Natural killer cell (primary cell): ENCODE measurements around the gene CAMSAP1. TPM values are rescaled to one million over a fixed set of nuclear protein-coding genes. Genes with fewer than 3 reads are reported as not detected.

Source experiments
- ATAC-seq, 3 donors: fragments of 150-1000 bp in 2 of 3; fragments of 200-7000 bp in 1 of 3; cut with Tn5 transposase; 1 replicate in 1 of 3; 2 replicates in 2 of 3; pipeline ENCODE4 v1.10.0; 2021; ENCODE audit warnings: mild to moderate bottlenecking in 2 of 3, moderate library complexity in 2 of 3
- DNase-seq, 2 donors: peaks; one replicate each; pipeline versions ENCODE4 v3.0.0 to v3.0.0-alpha.2; 2013 to 2021; ENCODE audit warnings: mixed read lengths in 1 of 2
- H3K27ac ChIP-seq: one replicate; pipeline ENCODE4 v1.5.1; 2013; ENCODE audit warnings: mild to moderate bottlenecking, low read length
- H3K27me3 ChIP-seq: one replicate; pipeline ENCODE4 v1.6.1; 2013; ENCODE audit warnings: low read length; ENCODE audit not compliant: control insufficient read depth, insufficient read depth
- H3K36me3 ChIP-seq: one replicate; pipeline ENCODE4 v1.6.1; 2013; ENCODE audit warnings: low read length; ENCODE audit not compliant: control insufficient read depth, insufficient read depth
- H3K4me1 ChIP-seq: one replicate; pipeline ENCODE4 v1.6.1; 2013; ENCODE audit warnings: low read length; ENCODE audit not compliant: control insufficient read depth, insufficient read depth
- H3K4me3 ChIP-seq: one replicate; pipeline ENCODE4 v1.5.1; 2013; ENCODE audit warnings: low read length
- H3K9me3 ChIP-seq: one replicate; pipeline ENCODE4 v1.6.1; 2013; ENCODE audit warnings: low read length; ENCODE audit not compliant: control insufficient read depth, insufficient read depth
- H3K27ac Mint-ChIP-seq, 2 donors: one replicate each; pipeline ENCODE4 v1.8.0; 2022; ENCODE audit warnings: mild to moderate bottlenecking in 2 of 2, mixed read lengths in 2 of 2, moderate library complexity in 1 of 2
- H3K27me3 Mint-ChIP-seq, 2 donors: one replicate each; pipeline ENCODE4 v1.8.0; 2022; ENCODE audit warnings: low read depth in 2 of 2, mixed read lengths in 2 of 2
- H3K36me3 Mint-ChIP-seq: one replicate; pipeline ENCODE4 v1.8.0; 2022; ENCODE audit warnings: mixed read lengths
- H3K4me1 Mint-ChIP-seq, 2 donors: one replicate each; pipeline ENCODE4 v1.8.0; 2022; ENCODE audit warnings: mixed read lengths in 2 of 2
- H3K4me3 Mint-ChIP-seq: one replicate; pipeline ENCODE4 v1.8.0; 2022; ENCODE audit warnings: mild to moderate bottlenecking, moderate library complexity, mixed read lengths
- H3K9me3 Mint-ChIP-seq, 2 donors: one replicate each; pipeline ENCODE4 v1.8.0; 2022; ENCODE audit warnings: mixed read lengths in 2 of 2
- WGBS: methylation state at CpG from one replicate; pipeline ENCODE4 v1.1.7; 2013; ENCODE audit warnings: missing lambda C conversion rate; ENCODE audit not compliant: insufficient coverage; 5-methylcytosine and 5-hydroxymethylcytosine counted together
- intact Hi-C: fragments of 100-400 bp; cut with micrococcal nuclease; formaldehyde crosslinking; loops from one replicate; pipeline ENCODE4 v1.14.2; 2022
- total RNA-seq, 4 donors: library from RNA; stranded (reverse); fragments of 120-200 nt in 1 of 4; gene quantifications; one replicate each; pipeline versions ENCODE4 v1.2.3 to v1.2.4, GENCODE V29; 2013 to 2022
- TF ChIP-seq, protein P1 (sequence below): fragments of 200-600 bp; IDR thresholded peaks from one replicate; pipeline ENCODE4 v1.8.0; 2022; ENCODE audit warnings: antibody characterized with exemption

Gene CAMSAP1
- total RNA-seq, 3 donors from 2014 or later (not counting 1 experiment from before 2014, with no cell fraction given): 25.9 to 33.5 (median 28.1) TPM

DNA sequence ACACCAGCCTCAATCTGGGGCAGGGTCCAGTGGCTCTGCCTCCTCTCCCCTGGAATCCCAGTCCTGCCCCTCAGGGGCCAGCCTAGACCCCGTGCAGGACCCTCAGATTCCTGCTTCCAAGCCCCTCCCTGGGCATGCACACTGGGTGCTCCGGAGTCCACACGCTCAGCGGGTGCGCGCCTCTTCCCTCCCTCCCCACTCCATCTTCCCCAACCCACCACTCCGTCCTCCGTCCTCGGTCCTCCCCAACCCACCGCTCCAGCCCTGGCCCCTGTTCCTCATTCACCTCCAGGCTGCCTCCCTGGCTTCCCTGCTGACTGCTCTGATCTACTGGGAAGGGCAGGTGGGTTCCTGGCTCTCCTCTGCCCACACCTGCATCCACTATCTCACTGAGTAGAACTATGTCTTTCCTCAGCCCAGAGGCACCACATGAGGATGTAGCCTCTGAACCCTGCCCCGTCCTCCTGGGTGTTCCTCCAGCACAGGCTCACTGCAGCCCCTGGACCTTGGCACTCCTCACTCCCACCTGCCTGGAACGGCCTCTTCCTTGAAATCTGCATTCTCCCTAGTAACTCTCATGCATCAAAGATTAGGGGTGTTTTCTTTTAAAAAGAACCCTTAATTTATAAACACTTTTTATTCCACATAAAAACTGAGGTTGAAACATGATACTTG, 92.8 kb downstream of the CAMSAP1 start:
- TF ChIP-seq, protein P1, sequence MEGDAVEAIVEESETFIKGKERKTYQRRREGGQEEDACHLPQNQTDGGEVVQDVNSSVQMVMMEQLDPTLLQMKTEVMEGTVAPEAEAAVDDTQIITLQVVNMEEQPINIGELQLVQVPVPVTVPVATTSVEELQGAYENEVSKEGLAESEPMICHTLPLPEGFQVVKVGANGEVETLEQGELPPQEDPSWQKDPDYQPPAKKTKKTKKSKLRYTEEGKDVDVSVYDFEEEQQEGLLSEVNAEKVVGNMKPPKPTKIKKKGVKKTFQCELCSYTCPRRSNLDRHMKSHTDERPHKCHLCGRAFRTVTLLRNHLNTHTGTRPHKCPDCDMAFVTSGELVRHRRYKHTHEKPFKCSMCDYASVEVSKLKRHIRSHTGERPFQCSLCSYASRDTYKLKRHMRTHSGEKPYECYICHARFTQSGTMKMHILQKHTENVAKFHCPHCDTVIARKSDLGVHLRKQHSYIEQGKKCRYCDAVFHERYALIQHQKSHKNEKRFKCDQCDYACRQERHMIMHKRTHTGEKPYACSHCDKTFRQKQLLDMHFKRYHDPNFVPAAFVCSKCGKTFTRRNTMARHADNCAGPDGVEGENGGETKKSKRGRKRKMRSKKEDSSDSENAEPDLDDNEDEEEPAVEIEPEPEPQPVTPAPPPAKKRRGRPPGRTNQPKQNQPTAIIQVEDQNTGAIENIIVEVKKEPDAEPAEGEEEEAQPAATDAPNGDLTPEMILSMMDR: no peak
- Mint-ChIP-seq H3K36me3 (peaks cover 12% of the 10 kb centered on the region), H3K27ac (no peak overlapping the region)

DNA sequence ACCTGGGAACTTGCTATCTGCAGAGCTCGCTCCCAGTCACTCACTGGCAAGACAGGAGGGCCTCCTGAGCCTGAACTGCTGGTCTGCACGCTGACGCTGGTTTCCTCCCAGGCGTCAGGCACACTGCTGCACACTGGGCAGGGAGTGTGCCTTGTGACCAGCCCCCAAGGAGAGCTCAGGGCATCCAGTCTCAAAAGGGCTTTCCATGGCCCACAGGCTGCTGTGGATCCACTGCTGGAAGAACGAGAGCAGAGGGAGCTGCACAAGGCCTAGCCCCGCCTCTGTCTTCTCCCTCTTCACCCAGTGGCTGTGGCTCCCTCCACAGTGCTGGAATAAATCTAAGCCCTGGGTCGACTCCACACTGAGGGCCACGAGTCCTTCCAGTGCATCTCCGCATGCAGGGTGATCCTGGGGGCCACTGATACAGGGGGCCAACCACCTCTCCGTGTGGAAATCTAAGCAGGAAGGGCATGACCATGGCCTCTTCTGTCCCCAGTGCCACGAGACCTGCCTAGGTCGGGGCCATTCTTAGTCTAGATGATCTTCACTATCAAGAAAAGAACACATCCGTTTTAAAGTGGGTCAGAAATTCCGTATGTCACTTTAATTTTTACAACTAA, 93.6 kb downstream of the CAMSAP1 start:
- no peaks in the 10 kb centered on the region for H3K4me1 Mint-ChIP-seq
- intact Hi-C loops: no loop called here
- WGBS: 97% methylated on average over 12 of the region's 14 CpGs
- Histone ChIP-seq H3K4me3 (no peak overlapping the region), H3K9me3 (no peaks in the 10 kb centered on the region), H3K36me3 (peaks cover 67% of the 10 kb centered on the region), H3K27me3 (no peaks in the 10 kb centered on the region), H3K4me1 (no peaks in the 10 kb centered on the region), H3K27ac (no peak overlapping the region)
- TF ChIP-seq, protein P1: no peak
- H3K9me3 Mint-ChIP-seq: no peaks in the 10 kb centered on the region
- no peak overlapping the region for H3K4me3 Mint-ChIP-seq
- peaks cover 13% of the 10 kb centered on the region for H3K36me3 Mint-ChIP-seq
- H3K27ac Mint-ChIP-seq: no peak overlapping the region
- H3K27me3 Mint-ChIP-seq: no peaks in the 10 kb centered on the region
- DNase-seq (no peak), ATAC-seq (no peak)

More for the DNA sequence above, 92.8 kb downstream of the CAMSAP1 start:
- H3K4me3 ChIP-seq: no peak overlapping the region
- H3K27me3 ChIP-seq: no peaks in the 10 kb centered on the region
- no peak for DNase-seq
- no peak overlapping the region for H3K27ac ChIP-seq
- ATAC-seq: peak in 1 of 3 donors; percentile 19
- Mint-ChIP-seq H3K9me3 (no peaks in the 10 kb centered on the region), H3K4me1 (no peaks in the 10 kb centered on the region), H3K4me3 (no peak overlapping the region), H3K27me3 (no peaks in the 10 kb centered on the region)
- H3K4me1 ChIP-seq: no peaks in the 10 kb centered on the region
- 98% methylated on average over 12 of the region's 12 CpGs for WGBS
- H3K36me3 ChIP-seq: peaks cover 68% of the 10 kb centered on the region
- intact Hi-C loops: no loop called here
- H3K9me3 ChIP-seq: no peaks in the 10 kb centered on the region

- intact Hi-C loops: no loop called here
- Mint-ChIP-seq H3K4me3 (no peak overlapping the region), H3K27ac (no peak overlapping the region), H3K36me3 (peaks cover 13% of the 10 kb centered on the region), H3K9me3 (no peaks in the 10 kb centered on the region), H3K27me3 (no peaks in the 10 kb centered on the region), H3K4me1 (peaks cover 2 to 3% of the 10 kb centered on the region in 2 donors)
- Histone ChIP-seq H3K4me3 (no peak overlapping the region), H3K27me3 (no peaks in the 10 kb centered on the region), H3K36me3 (peaks cover 59% of the 10 kb centered on the region), H3K27ac (no peak overlapping the region), H3K9me3 (no peaks in the 10 kb centered on the region), H3K4me1 (peaks cover 1% of the 10 kb centered on the region)
- TF ChIP-seq, protein P1: no peak
- DNase-seq: no peak
- ATAC-seq: no peak
- WGBS: 96% methylated on average over 7 of the region's 13 CpGs
Measured at GRCh38 chr9:135812961-135813360, 94.4 kb downstream of the CAMSAP1 start.
